NCI-H187 treated with DMSO at 0.1 percent for 48 hours (cell line): ENCODE data around the gene RALGPS1.

Experiments
- DNase-seq: peaks from one replicate; lab custom pipeline; 2025; lab: John Stamatoyannopoulos, UW

Gene RALGPS1

GRCh38 chr9:127022913-127023660, 108.5 kb downstream of the RALGPS1 start:
- DNase-seq = no peak

GRCh38 chr9:127025042-127025441, 110.5 kb downstream of the RALGPS1 start:
- DNase-seq = no peak

DNA sequence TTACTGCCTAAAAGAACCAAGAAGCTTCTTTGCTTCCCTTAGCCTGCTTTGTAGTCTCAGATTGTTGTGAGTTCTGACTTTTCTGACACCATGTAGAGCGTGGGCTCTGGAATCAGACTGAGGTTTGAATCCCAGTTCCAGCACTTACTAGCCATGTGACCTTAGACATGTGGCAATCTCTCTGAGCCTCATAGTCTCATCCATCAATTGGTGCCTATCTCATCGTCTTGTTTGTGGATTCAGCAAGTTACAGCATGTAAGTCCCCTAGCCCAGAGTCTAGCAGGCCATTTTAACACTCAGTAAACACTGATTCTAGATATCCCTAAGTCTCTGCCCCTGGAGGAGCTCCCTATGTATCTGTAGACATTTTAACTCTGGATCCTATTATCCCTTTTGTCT, 113.1 kb downstream of the RALGPS1 start:
- no peak for DNase-seq

GRCh38 chr9:127029548-127029947, 115.0 kb downstream of the RALGPS1 start:
- DNase-seq = no peak

DNA sequence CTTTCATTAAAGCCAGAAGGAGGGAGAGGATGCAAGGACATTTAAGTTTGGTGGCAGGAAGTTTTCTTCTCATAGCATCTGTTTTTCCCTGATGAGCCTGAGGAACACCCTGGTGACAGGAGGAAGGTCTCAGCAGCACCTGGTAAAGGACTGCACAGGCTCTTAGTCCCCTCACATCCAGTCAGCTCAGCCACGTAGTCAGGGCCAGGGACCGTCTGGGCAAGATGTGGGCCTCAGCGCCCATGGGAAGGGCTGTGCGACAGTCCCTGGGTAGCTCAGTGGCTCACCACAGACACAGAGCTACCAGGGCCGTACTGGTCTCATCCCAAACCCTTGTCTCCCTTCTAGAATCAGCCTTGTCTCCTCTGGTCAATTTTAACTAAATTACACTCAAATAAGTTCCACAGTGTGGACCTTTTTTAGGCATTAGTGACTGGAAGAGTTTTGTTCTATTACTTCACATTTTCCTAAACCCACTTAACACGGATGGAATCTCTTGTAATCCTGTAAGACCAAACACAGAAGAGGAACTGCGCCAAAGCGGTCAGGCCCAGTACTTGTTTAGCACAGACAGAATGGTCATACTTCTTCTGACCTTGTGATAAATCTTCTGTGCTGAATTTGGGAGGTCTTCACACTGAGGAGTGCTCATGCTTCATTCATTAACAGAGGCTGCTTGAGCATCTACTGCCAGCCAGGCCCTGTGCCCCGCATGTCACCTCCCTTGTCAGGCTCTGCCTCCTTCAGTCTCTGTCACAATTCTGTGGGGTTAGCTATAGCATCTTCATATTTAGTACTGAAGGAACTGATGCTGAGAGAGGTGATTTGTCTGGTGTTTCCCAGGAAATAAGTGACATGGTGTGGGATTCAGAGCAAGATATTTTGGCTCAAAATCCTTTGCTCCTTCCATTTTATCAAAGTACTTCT, 116.5 kb downstream of the RALGPS1 start:
- DNase-seq = no peak

DNA sequence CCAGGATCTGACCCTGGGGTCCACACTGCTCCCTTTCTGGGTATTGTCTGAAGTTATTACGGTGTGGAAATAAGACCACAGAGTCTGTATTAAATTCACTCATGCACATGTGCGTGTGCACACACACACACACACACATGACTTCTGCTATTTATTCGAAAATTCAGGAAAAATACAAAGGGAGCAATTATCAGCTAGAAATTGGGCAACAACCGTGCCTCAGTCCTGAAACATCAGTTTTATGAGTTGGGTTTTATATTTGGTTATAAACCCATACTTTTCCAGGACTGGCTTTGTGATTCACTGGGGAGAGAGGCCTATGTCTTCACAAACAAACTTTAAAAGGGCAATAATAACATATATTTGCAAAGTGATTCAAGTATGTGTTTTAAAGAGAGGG, 117.7 kb downstream of the RALGPS1 start:
- no peak for DNase-seq

- no peak for DNase-seq
Measured at GRCh38 chr9:127033061-127033460, 118.5 kb downstream of the RALGPS1 start.

DNA sequence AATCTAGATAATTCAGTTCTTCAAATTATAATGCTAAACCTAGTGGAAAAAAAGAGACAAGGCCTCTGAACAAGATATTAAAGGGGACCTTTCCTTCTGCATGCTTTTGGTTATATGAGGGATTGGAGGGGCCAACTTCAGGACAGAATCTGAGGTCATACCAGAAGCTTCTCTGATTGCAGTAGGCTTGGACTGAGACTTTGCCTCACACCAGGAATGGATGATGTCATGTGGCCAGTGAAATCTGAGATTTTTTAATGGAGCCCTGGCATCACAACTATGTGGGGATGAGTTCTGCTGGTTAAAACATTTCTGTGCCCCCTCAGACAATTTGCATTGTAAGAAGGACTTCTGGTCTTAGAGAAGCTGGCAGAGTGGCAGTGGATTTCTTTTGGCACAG, 119.2 kb downstream of the RALGPS1 start:
- no peak for DNase-seq

- no peak for DNase-seq
Measured at GRCh38 chr9:127034691-127035090, 120.1 kb downstream of the RALGPS1 start.

- no peak for DNase-seq
Measured at GRCh38 chr9:127035423-127035822, 120.8 kb downstream of the RALGPS1 start.

GRCh38 chr9:127035948-127036347, 121.4 kb downstream of the RALGPS1 start:
- no peak for DNase-seq

- no peak for DNase-seq
Measured at GRCh38 chr9:127036437-127036836, 121.9 kb downstream of the RALGPS1 start.

- DNase-seq = no peak
Measured at GRCh38 chr9:127038531-127038930, 123.9 kb downstream of the RALGPS1 start.

DNA sequence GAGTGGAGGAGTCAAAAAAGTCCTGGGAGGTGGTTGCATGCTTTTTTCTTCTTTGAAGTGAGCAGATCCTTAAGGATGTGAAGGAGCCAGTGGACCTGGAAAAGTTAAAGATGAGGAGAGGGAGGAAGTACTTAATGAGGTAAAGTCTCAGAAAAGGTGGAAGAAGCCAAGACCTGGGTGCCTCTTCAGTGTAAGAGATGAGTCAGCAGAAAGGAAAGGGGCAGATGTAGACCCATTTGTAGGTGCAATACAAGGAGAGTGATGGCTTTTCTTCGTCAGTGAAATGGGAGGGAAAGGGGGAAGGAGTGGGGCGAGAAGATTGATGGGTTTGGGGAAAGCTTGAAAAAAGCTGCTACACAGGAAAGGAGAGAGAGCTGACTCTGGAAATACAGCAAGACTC, 124.9 kb downstream of the RALGPS1 start:
- no peak for DNase-seq

DNA sequence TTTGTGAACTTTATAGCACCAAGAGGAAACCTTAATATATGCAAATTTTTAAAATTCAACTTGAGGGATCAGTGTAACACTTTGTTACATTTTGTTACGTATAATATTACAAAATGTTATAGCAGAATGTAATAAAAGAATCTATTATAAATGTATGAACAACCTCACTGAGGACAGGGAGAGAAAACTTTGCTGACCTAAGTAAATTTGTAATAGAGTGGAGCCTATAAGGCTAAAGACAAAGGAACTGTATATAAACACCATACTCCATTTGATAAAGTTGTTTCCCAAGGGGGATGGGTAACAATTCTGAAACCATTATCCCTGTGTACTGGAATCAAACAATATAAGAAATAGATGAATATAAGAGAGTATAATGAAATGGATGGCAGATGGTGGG, 130.6 kb downstream of the RALGPS1 start:
- no peak for DNase-seq

DNA sequence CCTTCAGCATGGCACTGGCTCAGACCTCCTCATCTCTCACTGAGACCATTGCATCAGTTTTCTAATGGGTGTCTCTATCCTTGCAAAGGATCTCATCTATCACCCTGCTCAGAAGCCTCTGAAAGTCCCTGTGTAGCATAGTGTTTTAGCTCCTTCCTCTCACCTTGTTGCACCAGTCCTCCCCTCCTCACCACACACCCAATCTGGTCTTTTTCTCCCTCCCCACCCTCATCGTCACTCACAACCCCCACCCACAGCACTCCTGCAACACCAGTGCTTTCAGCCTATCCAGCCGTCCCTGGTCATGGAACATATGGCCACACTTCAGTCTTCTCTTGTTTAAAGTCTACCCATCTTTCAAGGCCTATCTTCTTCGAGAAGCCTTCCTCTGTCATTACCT, 133.4 kb downstream of the RALGPS1 start:
- no peak for DNase-seq

- no peak for DNase-seq
Measured at GRCh38 chr9:127049044-127049443, 134.5 kb downstream of the RALGPS1 start.

GRCh38 chr9:127049581-127049980, 135.0 kb downstream of the RALGPS1 start:
- no peak for DNase-seq

DNA sequence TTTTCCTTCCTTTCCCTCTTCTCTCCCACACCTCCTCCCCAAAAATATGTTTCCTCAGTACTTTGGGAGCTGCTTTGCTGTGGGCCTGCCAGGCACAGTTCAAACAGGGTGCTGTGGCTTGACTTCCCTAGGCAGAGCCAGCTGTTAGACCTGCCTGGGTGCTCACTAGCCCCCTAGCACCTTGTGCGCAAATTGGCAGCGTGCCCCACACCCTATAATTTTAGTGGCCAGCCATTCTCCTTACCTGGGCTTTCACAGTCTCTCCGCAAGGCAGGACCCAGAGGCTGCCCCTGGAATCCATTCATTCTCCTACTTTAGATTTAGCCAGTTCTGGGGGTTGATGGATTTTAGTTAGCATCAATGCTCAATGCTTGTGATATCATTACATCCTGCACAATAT, 135.6 kb downstream of the RALGPS1 start:
- no peak for DNase-seq

GRCh38 chr9:127050591-127051001, 136.0 kb downstream of the RALGPS1 start:
- no peak for DNase-seq

DNA sequence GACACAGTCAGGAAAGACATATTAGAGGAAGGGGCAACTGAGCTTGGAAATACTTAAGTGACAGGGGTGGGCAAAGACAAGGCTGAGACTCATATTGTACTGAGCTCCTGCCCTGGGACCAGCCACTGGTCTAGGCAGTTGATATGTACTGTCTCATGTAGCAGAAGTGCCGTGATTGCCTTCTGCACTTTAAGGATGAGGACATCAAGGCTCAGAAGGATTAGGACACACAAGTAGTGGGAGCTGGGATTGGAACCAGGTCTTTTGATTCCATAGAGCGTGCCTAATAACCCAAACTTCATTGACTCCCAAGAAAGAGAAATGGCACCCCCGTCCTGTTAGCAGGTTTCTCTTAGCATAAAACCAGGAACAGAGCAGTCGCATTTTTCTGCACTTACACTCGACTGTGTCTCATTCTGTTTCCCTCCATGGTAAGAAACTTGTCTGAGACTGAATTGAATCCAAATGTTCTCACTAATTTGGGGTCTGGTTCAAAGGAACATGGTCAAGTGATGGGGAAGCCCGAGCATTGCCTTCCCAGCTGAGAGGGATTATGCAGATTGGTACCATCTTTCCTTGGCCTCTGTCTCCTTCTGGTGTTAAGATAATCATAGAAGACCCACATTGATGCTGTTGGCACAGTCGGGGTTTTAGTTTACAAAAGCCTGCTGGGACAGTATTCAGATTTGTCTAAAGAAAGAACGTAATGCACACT, 137.5 kb downstream of the RALGPS1 start:
- DNase-seq = no peak

GRCh38 chr9:127053057-127053821, 138.7 kb downstream of the RALGPS1 start:
- DNase-seq = no peak
